Measurements from ENCODE around the gene PLAC1. TPM values are rescaled to one million over a fixed set of nuclear protein-coding genes. Genes with fewer than 3 reads are reported as not detected.

The PLAC1 gene
- total RNA-seq, 1 experiment from 2014 or later = 2.7 TPM

DNA sequence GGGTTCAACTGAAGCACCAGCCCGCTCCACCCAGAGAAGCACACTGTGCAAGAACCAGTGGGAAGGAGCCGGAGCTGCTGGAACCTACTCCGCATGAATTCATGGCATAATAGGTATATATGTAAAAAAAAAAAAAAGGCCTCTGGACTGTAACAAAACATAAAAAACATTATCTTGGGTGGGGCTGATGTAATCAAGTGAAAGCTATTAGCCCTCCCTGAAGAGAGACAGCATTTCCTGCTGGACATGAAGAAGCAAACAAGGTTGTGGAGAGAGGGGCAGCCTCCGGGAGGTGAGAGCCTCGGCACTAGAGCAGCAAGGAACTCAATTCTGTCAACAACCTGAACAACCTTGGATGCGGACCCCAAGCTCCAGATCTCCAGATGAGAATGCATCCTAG, 50.7 kb downstream of the PLAC1 start:
- intact Hi-C loops (cut with micrococcal nuclease; ENCODE audit: unreplicated experiment) = no loop called here
- Mint-ChIP-seq H3K36me3 (ENCODE audit: insufficient read depth, unreplicated experiment) (no peaks in the 10 kb centered on the region), H3K27ac (ENCODE audit: unreplicated experiment) (no peak overlapping the region), H3K4me1 (ENCODE audit: low read depth, unreplicated experiment) (no peaks in the 10 kb centered on the region), H3K27me3 (ENCODE audit: insufficient read depth, unreplicated experiment) (no peaks in the 10 kb centered on the region), H3K4me3 (ENCODE audit: unreplicated experiment) (no peak overlapping the region), H3K9me3 (ENCODE audit: unreplicated experiment) (no peaks in the 10 kb centered on the region)
- Histone ChIP-seq H3K4me3 (ENCODE audit: low read depth, low read length) (no peak overlapping the region), H3K9me3 (no peaks in the 10 kb centered on the region), H3K27me3 (replicated peaks; ENCODE audit: control insufficient read depth, insufficient read depth, low read length) (no peaks in the 10 kb centered on the region), H3K4me1 (no peaks in the 10 kb centered on the region), H3K36me3 (ENCODE audit: control insufficient read depth, insufficient read depth, low read length) (no peaks in the 10 kb centered on the region)
- DNase-seq = no peak
- BruUV-seq (replicated peaks) = no TSS peak
- ChIA-PET CTCF (no interaction called here), POLR2A (no interaction called here)
- TF ChIP-seq, protein P1, sequence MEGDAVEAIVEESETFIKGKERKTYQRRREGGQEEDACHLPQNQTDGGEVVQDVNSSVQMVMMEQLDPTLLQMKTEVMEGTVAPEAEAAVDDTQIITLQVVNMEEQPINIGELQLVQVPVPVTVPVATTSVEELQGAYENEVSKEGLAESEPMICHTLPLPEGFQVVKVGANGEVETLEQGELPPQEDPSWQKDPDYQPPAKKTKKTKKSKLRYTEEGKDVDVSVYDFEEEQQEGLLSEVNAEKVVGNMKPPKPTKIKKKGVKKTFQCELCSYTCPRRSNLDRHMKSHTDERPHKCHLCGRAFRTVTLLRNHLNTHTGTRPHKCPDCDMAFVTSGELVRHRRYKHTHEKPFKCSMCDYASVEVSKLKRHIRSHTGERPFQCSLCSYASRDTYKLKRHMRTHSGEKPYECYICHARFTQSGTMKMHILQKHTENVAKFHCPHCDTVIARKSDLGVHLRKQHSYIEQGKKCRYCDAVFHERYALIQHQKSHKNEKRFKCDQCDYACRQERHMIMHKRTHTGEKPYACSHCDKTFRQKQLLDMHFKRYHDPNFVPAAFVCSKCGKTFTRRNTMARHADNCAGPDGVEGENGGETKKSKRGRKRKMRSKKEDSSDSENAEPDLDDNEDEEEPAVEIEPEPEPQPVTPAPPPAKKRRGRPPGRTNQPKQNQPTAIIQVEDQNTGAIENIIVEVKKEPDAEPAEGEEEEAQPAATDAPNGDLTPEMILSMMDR (IDR thresholded peaks at IDR 0.05; ENCODE audit: insufficient read depth in 1 of 2, low read depth in 1 of 2, low read length in 1 of 2, severe bottlenecking in 1 of 2, unreplicated experiment in 1 of 2) = no peak

DNA sequence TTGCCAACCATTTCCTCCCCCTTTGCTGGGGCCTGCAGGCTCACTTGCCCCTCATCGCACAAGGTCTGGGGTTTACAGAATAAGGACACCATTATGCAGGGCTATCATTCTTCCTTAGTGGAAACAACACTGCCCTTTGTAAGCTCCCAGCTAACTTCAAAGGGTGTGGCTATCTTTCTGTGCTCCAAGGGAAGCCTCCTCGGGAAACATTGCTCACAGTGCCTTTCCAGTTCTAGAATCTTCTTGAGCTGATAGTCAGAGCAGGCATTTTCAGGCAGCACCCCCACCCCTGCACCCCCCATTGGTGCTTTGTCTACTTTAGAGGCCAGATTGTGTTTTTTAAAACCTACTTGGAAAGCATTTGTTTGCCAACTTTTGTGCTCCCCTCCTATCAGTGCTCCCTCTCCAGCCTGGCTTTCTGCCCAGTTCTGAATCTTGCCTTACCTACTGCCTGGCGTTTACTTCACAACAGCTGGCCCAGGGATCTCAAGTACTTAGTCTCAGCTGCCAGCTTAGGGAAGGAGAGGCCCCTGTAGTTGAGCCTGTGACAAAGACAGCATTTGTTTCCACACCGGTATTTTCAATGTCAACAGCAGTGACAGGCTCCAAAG, 53.5 kb downstream of the PLAC1 start:
- TF ChIP-seq, protein P1 (IDR thresholded peaks at IDR 0.05; ENCODE audit: insufficient read depth in 1 of 2, low read depth in 1 of 2, low read length in 1 of 2, severe bottlenecking in 1 of 2, unreplicated experiment in 1 of 2) = no peak
- H3K4me1 ChIP-seq = no peaks in the 10 kb centered on the region
- H3K4me3 ChIP-seq (ENCODE audit: low read depth, low read length) = no peak overlapping the region
- H3K4me3 Mint-ChIP-seq (ENCODE audit: unreplicated experiment) = no peak overlapping the region
- H3K27ac Mint-ChIP-seq (ENCODE audit: unreplicated experiment) = no peak overlapping the region
- no peak for DNase-seq
- POLR2A ChIA-PET = no interaction called here
- no peaks in the 10 kb centered on the region for H3K9me3 ChIP-seq
- no peaks in the 10 kb centered on the region for H3K4me1 Mint-ChIP-seq (ENCODE audit: low read depth, unreplicated experiment)
- H3K9me3 Mint-ChIP-seq (ENCODE audit: unreplicated experiment) = no peaks in the 10 kb centered on the region
- no peaks in the 10 kb centered on the region for H3K36me3 Mint-ChIP-seq (ENCODE audit: insufficient read depth, unreplicated experiment)
- CTCF ChIA-PET = no interaction called here
- H3K27me3 Mint-ChIP-seq (ENCODE audit: insufficient read depth, unreplicated experiment) = no peaks in the 10 kb centered on the region
- intact Hi-C loops (cut with micrococcal nuclease; ENCODE audit: unreplicated experiment) = no loop called here
- no TSS peak for BruUV-seq (replicated peaks)
- H3K27me3 ChIP-seq (replicated peaks; ENCODE audit: control insufficient read depth, insufficient read depth, low read length) = no peaks in the 10 kb centered on the region
- no peaks in the 10 kb centered on the region for H3K36me3 ChIP-seq (ENCODE audit: control insufficient read depth, insufficient read depth, low read length)

DNA sequence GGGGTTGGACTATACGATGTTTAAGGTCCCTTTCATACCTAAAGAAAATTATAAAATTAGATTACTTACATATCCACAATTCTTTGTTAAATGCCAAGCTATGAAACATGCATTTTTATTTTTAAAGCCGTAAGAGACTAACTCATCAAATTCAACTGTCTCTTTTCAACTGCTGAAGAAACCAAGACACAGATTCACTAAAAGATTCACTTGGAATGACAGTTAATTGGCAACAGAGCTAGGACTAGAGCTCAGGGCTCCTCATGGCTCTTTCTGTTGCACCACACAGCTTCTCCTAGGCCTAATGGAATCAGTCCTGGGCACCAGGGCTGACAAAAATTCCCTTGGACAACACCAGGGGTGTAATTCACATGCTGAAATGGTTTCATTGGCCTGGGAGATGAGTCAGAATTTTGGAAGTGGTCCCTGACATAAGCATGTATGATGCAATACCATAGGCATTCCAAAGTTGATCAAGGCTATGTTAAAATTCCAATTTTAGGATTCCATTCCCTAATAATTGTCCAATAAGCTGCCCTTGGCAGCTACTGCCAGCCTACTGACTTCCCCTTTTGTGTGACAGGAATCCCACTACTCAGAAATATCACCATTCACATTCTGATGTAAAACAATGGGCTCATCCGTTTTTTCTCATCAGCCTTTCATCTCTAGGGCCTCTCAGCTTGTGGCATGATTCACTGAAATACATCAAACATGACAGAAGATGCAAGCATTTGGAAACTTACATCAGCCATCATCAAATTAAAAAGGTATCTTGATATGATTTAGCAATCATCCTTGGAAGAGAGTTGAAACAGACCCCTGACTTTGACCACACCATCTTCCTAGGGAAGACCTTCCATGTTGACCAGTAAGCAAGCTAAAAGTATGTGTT, 54.2 kb downstream of the PLAC1 start:
- Mint-ChIP-seq H3K27me3 (ENCODE audit: insufficient read depth, unreplicated experiment) (no peaks in the 10 kb centered on the region), H3K4me3 (ENCODE audit: unreplicated experiment) (no peak overlapping the region), H3K27ac (ENCODE audit: unreplicated experiment) (no peak overlapping the region), H3K36me3 (ENCODE audit: insufficient read depth, unreplicated experiment) (no peaks in the 10 kb centered on the region), H3K4me1 (ENCODE audit: low read depth, unreplicated experiment) (no peaks in the 10 kb centered on the region), H3K9me3 (ENCODE audit: unreplicated experiment) (no peaks in the 10 kb centered on the region)
- no peaks in the 10 kb centered on the region for H3K4me1 ChIP-seq
- no peak overlapping the region for H3K4me3 ChIP-seq (ENCODE audit: low read depth, low read length)
- H3K27me3 ChIP-seq (replicated peaks; ENCODE audit: control insufficient read depth, insufficient read depth, low read length) = no peaks in the 10 kb centered on the region
- no peaks in the 10 kb centered on the region for H3K36me3 ChIP-seq (ENCODE audit: control insufficient read depth, insufficient read depth, low read length)
- ChIA-PET POLR2A (no interaction called here), CTCF (no interaction called here)
- no TSS peak for BruUV-seq (replicated peaks)
- no peak for DNase-seq
- TF ChIP-seq, protein P1 (IDR thresholded peaks at IDR 0.05; ENCODE audit: insufficient read depth in 1 of 2, low read depth in 1 of 2, low read length in 1 of 2, severe bottlenecking in 1 of 2, unreplicated experiment in 1 of 2) = no peak
- no peaks in the 10 kb centered on the region for H3K9me3 ChIP-seq
- intact Hi-C loops (cut with micrococcal nuclease; ENCODE audit: unreplicated experiment) = no loop called here

All from Caco-2 (cell line).